Esophagus muscularis mucosa (tissue), 3 donors: ENCODE results near the gene EMP2.

Source experiments
- CTCF ChIP-seq, 3 experiments: fragments of 200-600 bp in 2 of 3; fragments of 450-650 bp in 1 of 3; sonication (generic) in 2 of 3; IDR thresholded peaks; one replicate each; pipeline ENCODE4 v1.5.1; 2017 to 2019; ENCODE audit warnings: antibody characterized with exemption in 3 of 3, mild to moderate bottlenecking in 2 of 3, moderate library complexity in 1 of 3
- POLR2AphosphoS5 ChIP-seq, 2 donors: sonication (generic); formaldehyde crosslinking; IDR thresholded peaks; one replicate each; pipeline ENCODE4 v1.6.1; 2017; ENCODE audit warnings: antibody characterized with exemption in 2 of 2

DNA sequence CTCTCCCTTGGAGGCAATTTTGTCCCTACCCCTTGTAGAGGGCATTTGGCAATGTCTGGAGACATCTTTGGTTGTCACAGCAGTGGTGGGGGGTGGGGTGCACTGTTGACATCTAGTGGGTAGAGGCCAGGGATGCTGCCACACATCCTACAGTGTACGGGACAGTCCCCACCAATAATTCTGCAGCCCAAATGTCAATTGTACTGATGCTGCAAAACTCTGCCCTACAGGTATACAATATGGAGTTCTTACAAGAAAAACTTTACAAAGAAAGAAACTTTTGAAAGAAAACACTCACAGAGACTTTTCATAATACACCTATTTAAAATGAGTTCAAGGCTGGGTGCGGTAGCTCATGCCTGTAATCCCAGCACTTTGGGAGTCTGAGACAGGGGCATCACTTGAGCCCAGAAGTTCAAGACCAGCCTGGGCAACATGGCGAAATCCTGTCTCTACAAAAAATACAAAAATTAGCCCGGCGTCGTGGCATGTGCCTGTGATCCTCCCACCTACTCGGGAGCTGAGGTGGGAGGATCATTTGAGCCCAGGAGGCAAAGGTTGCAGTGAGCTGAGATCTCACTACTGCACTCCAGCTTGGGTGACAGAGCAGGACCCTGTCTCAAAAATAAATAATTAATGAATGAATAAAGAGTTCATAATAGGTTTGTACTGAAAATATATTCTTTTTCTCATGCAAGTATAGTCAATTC lies 59.4 kb downstream of the EMP2 start:
- no peak for TF ChIP-seq CTCF (IDR thresholded peaks at IDR 0.05)
- TF ChIP-seq POLR2AphosphoS5 (IDR thresholded peaks at IDR 0.05) = no peak
